8988T (cell line): Measurements from ENCODE around the gene DGKE.

Experiments used
- DNase-seq: peaks from one replicate; pipeline ENCODE4 v3.0.0; 2011

The DGKE gene

GRCh38 chr17:56833809-56834379 is at the start of gene DGKE, which contains the start of gene C17orf67:
Gene DGKE, plus strand, starts transcription at chr17:56834151. Its CDS starts 645 bp downstream, at chr17:56834796.
Gene C17orf67, minus strand, starts transcription at chr17:56833920. Its CDS starts 18,110 bp downstream, at chr17:56815810.
- peak; percentile 68 for DNase-seq

GRCh38 chr17:56785405-56785804 is 48.5 kb upstream of the DGKE start:
- no peak for DNase-seq

GRCh38 chr17:56785997-56786680 is 47.8 kb upstream of the DGKE start:
- DNase-seq, result no peak

GRCh38 chr17:56786989-56787482 is 46.9 kb upstream of the DGKE start:
- DNase-seq, result no peak

- no peak for DNase-seq
These were observed 41.7 kb upstream of the DGKE start for GRCh38 chr17:56792267-56792666.

GRCh38 chr17:56793531-56793930 is 40.4 kb upstream of the DGKE start:
- no peak for DNase-seq

GRCh38 chr17:56793957-56794356 is 40.0 kb upstream of the DGKE start:
- DNase-seq, result no peak

- DNase-seq, result no peak
These were observed 38.6 kb upstream of the DGKE start for GRCh38 chr17:56795221-56795865.

GRCh38 chr17:56796536-56796935 is 37.4 kb upstream of the DGKE start:
- DNase-seq, result no peak

GRCh38 chr17:56798916-56799315 is 35.0 kb upstream of the DGKE start:
- DNase-seq, result no peak

- DNase-seq, result no peak
These were observed 32.3 kb upstream of the DGKE start for GRCh38 chr17:56801459-56802178.

GRCh38 chr17:56803071-56803470 is 30.9 kb upstream of the DGKE start:
- DNase-seq, result no peak

- no peak for DNase-seq
These were observed 29.5 kb upstream of the DGKE start for GRCh38 chr17:56804454-56804853.

GRCh38 chr17:56806949-56807348 is 27.0 kb upstream of the DGKE start:
- DNase-seq, result no peak

- no peak for DNase-seq
These were observed 26.2 kb upstream of the DGKE start for GRCh38 chr17:56807723-56808122.

- no peak for DNase-seq
These were observed 25.4 kb upstream of the DGKE start for GRCh38 chr17:56808503-56808902.

GRCh38 chr17:56809106-56809819 is 24.7 kb upstream of the DGKE start:
- DNase-seq, result no peak

- no peak for DNase-seq
These were observed 24.2 kb upstream of the DGKE start for GRCh38 chr17:56809820-56810179.

- DNase-seq, result no peak
These were observed 23.6 kb upstream of the DGKE start for GRCh38 chr17:56810343-56810742.

- no peak for DNase-seq
These were observed 22.8 kb upstream of the DGKE start for GRCh38 chr17:56810891-56811775.

GRCh38 chr17:56812901-56813388 is 21.0 kb upstream of the DGKE start:
- DNase-seq, result no peak

GRCh38 chr17:56815711-56816110 is 18.2 kb upstream of the DGKE start:
- no peak for DNase-seq
